Breast epithelium (tissue), 3 donors: Measurements from ENCODE around the gene FASTKD3.

Experiments used
- POLR2A ChIP-seq: fragments of 450-650 bp; IDR thresholded peaks from one replicate; pipeline ENCODE4 v1.6.1; 2016; ENCODE audit warnings: antibody characterized with exemption, mild to moderate bottlenecking, moderate library complexity
- TF ChIP-seq, protein P1 (sequence below), 3 donors: fragments of 450-650 bp; IDR thresholded peaks; one replicate each; pipeline ENCODE4 v1.5.1; 2016 to 2017; ENCODE audit warnings: antibody characterized with exemption in 3 of 3, mild to moderate bottlenecking in 3 of 3, moderate library complexity in 3 of 3

GRCh38 chr5:7876867-7877266 lies 8.0 kb upstream of the FASTKD3 start:
- TF ChIP-seq, protein P1, sequence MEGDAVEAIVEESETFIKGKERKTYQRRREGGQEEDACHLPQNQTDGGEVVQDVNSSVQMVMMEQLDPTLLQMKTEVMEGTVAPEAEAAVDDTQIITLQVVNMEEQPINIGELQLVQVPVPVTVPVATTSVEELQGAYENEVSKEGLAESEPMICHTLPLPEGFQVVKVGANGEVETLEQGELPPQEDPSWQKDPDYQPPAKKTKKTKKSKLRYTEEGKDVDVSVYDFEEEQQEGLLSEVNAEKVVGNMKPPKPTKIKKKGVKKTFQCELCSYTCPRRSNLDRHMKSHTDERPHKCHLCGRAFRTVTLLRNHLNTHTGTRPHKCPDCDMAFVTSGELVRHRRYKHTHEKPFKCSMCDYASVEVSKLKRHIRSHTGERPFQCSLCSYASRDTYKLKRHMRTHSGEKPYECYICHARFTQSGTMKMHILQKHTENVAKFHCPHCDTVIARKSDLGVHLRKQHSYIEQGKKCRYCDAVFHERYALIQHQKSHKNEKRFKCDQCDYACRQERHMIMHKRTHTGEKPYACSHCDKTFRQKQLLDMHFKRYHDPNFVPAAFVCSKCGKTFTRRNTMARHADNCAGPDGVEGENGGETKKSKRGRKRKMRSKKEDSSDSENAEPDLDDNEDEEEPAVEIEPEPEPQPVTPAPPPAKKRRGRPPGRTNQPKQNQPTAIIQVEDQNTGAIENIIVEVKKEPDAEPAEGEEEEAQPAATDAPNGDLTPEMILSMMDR (IDR thresholded peaks at IDR 0.05): no peak
- TF ChIP-seq POLR2A: no peak
